ENCODE results near the gene PCSK6.

DNA sequence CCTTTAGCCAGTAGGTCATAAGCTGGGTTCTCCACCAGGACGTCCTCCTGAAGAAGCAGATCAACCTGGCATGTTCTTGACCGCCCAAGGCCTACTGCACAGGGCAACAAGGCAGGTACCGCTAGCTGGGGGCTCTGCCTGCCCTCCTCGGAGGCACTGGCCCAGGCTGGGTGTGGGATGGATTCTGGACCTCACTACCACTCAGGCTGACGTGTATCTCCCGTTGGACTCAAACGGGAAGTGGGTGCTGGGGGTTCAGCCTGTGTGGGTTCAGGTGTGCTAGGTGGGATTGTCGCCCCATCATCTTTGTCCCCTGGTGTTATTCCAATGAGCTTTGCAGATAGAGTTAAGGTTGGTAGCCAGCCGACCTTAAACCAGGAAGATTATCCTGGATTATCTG is 99.4 kb downstream of the PCSK6 start:
- TF ChIP-seq CTCF (IDR thresholded peaks at IDR 0.05; ENCODE audit: low read depth, low read length, poor library complexity, severe bottlenecking) = no peak
- TF ChIP-seq EZH2phosphoT487 (IDR thresholded peaks at IDR 0.05; ENCODE audit: borderline replicate concordance, low read length) = no peak
